C4-2B (cell line): Measurements from ENCODE around the gene SH3RF3.

ENCODE experiments used
- CTCF ChIP-seq: fragments of 450-650 bp; conservative IDR thresholded peaks from 2 replicates; pipeline ENCODE4 v1.5.1; 2017; ENCODE audit warnings: mild to moderate bottlenecking
- ZFX ChIP-seq: fragments of 450-650 bp; IDR thresholded peaks from 2 replicates; pipeline ENCODE4 v1.6.1; 2017

- TF ChIP-seq CTCF (no peak), ZFX (no peak)
Measured at GRCh38 chr2:109481196-109481555, 352.2 kb downstream of the SH3RF3 start.
